Anterior cingulate cortex (tissue), 58 donors: ENCODE measurements around the gene DLK1.

Experiments used
- DNase-seq, 58 donors: peaks; one replicate each; lab custom pipeline; 2025; lab: John Stamatoyannopoulos, UW

The DLK1 gene

GRCh38 chr14:100749967-100750597 is 23.4 kb downstream of the DLK1 start:
- DNase-seq: no peak

- no peak for DNase-seq
Measured at GRCh38 chr14:100750762-100751699, 24.3 kb downstream of the DLK1 start.

DNA sequence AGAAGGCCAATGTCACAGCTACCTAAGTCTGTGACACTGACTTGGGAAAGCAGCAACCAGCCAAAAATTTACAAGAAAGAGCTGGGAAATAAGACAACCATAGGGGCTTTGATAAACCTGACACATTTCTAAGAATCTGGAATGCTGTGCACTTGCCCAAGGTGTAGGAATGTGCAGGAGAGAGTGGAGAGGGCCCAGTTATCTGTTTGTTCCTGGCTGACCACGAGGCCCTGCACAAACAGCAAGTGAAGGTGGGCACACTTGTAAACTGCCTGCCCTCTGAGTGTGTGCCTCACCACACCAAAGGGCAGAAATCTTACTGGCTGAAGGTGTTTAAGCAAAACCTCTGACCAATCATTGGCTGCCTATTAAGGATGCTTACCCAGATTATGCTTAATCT is 27.3 kb downstream of the DLK1 start:
- no peak for DNase-seq

- no peak for DNase-seq
Measured at GRCh38 chr14:100755649-100756048, 29.0 kb downstream of the DLK1 start.

DNA sequence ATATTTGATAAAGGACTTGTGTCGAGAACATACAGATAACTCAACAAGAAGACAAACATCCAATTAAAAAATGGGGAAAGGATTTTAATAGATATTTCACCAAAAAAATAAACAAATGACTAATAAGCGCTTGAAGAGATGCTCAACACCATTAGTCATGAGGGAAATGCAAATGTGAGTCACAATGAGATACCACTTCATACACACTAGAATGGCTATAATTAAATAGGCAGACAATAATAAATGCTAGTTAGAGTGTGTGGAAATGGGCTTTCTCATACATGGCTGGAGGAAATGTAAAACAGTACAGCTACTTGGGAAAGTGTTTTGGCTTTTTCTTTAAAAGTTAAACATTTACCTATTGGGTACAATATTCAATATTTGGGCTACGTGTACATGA is 34.8 kb downstream of the DLK1 start:
- DNase-seq: no peak

GRCh38 chr14:100762089-100762515 is 35.4 kb downstream of the DLK1 start:
- no peak for DNase-seq

- DNase-seq: no peak
Measured at GRCh38 chr14:100762901-100763300, 36.2 kb downstream of the DLK1 start.

- no peak for DNase-seq
Measured at GRCh38 chr14:100764471-100765115, 37.9 kb downstream of the DLK1 start.

GRCh38 chr14:100765296-100765695 is 38.6 kb downstream of the DLK1 start:
- DNase-seq: no peak

GRCh38 chr14:100765991-100766390 is 39.3 kb downstream of the DLK1 start:
- no peak for DNase-seq

- DNase-seq: no peak
Measured at GRCh38 chr14:100767003-100767787, 40.5 kb downstream of the DLK1 start.

- no peak for DNase-seq
Measured at GRCh38 chr14:100767788-100768536, 41.3 kb downstream of the DLK1 start.

DNA sequence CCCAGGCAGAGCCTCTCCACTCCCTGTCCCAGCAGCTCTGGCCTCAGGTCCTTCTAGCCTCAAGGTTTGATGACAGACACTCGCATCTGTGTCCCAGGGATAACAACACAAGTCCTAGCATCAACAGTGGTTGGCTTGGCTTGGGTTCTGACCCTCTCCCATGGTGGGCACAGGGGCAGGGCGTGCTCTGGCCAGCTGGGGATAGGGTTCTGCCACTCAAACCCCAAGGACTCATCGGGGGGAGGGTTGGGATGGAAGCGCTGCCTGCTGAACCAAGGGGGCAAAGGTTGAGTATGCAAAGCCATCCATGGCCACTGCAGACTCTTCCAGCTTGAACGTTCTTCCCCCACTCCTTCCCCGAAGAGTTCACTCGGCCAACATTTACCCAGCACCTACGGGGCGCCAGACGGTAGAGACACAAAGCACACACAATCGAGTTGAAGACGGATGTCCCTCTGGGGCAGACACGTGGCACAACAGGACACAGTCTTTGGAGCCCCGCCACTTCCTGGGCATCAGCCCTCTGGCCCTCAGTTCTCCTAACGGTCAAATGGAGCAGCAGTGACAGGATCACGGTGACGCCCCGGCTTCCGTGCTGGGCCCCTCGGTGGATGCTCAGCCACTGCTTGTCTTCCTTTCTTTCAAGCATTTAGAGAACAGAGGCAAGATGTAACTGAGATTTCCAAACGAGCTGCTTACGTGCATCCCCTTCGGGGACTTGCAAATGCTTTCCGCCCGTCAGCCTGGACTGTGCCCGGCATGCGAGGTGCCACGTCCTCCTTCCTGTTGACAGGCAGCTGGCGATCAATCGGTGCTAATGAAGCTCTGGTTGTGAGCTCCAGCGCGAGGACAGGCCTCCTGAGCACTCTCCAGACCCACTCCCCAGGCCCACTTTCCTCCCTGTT is 42.6 kb downstream of the DLK1 start:
- no peak for DNase-seq

- no peak for DNase-seq
Measured at GRCh38 chr14:100770046-100770445, 43.4 kb downstream of the DLK1 start.

GRCh38 chr14:100770605-100771120 is 44.0 kb downstream of the DLK1 start:
- no peak for DNase-seq

- no peak for DNase-seq
Measured at GRCh38 chr14:100771121-100771800, 44.6 kb downstream of the DLK1 start.

- DNase-seq: no peak
Measured at GRCh38 chr14:100772607-100773165, 46.0 kb downstream of the DLK1 start.
